AG10803 (cell line): ENCODE results near the gene RPP38.

ENCODE experiments used
- DNase-seq: peaks from one replicate; pipeline ENCODE4 v3.0.0; 2010; ENCODE audit warnings: low read depth
- H3K4me3 ChIP-seq: 2 replicates; pipeline ENCODE4 v1.5.1; 2011; ENCODE audit warnings: mild to moderate bottlenecking, low read length, control low read depth
- CTCF ChIP-seq: conservative IDR thresholded peaks from 2 replicates; pipeline ENCODE4 v1.5.1; 2011; ENCODE audit warnings: mild to moderate bottlenecking, low read length, control low read depth, inconsistent platforms

The RPP38 gene

GRCh38 chr10:15097011-15097812, at the start of gene RPP38:
TSS of gene RPP38 (plus strand) at chr10:15097355. CDS start at chr10:15103315, 5,960 bp downstream.
- H3K4me3 ChIP-seq, result peak within 1 kb of the TSS; percentile 88
- TF ChIP-seq CTCF, result no peak
- peak; percentile 92 for DNase-seq

- no peak for DNase-seq
- no peak for TF ChIP-seq CTCF
- no peak overlapping the region for H3K4me3 ChIP-seq
Measured at GRCh38 chr10:15049533-15049932, 47.6 kb upstream of the RPP38 start.

- H3K4me3 ChIP-seq, result no peak overlapping the region
- no peak for DNase-seq
- no peak for TF ChIP-seq CTCF
Measured at GRCh38 chr10:15052121-15052520, 45.0 kb upstream of the RPP38 start.

GRCh38 chr10:15053061-15053460, 44.1 kb upstream of the RPP38 start:
- DNase-seq, result no peak
- no peak for TF ChIP-seq CTCF
- H3K4me3 ChIP-seq, result no peak overlapping the region

GRCh38 chr10:15058689-15059088, 38.5 kb upstream of the RPP38 start:
- no peak for DNase-seq
- no peak for TF ChIP-seq CTCF
- H3K4me3 ChIP-seq, result no peak overlapping the region

GRCh38 chr10:15059914-15060313, 37.2 kb upstream of the RPP38 start:
- no peak overlapping the region for H3K4me3 ChIP-seq
- TF ChIP-seq CTCF, result no peak

GRCh38 chr10:15060638-15061037, 36.5 kb upstream of the RPP38 start:
- no peak for DNase-seq
- H3K4me3 ChIP-seq, result no peak overlapping the region
- no peak for TF ChIP-seq CTCF

More at GRCh38 chr10:15059914-15060313, 37.2 kb upstream of the RPP38 start:
- DNase-seq, result no peak
